Measurements from ENCODE around the gene MIS18A.

MIS18A gene

DNA sequence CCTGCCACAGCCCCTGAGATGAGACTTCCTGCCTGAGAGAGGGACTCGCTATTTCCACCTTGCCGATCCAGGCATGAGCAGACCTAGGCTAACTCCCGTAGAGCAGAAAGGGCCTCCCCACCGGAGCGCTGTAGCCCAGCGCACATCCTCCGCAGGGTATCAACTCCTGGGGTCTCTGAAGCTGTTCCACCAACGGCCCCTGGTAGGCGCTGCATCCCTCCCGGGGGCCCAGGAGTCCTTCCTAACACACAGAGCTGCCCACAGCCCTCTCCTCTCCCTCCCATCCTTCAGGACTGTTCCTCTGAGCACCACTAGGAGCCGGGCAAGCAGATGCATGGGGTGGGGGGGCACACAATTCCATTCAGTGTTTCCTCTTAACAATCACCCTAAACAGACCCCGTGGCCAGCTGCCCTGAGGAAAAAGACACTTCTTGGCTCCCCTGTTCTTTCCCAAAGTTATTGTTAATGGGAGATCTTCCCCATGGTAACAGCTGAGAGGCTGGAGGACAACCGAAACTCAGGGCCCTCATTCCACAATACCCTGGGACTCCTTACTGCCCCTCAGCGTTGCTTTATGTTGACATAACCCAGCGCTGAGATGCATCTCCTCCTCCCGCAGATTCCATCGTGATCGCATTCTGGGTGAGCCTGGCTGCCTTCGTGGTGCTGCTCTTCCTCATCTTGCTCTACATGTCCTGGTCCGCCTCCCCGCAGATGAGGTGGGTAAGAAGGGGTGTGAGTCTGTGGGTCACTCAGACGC lies 27.4 kb upstream of the MIS18A start:
- H3K4me1 ChIP-seq (ENCODE audit: control insufficient read depth, insufficient read depth, low read length), result no peaks in the 10 kb centered on the region
- no peak overlapping the region for H3K9ac ChIP-seq (ENCODE audit: low read length in 2 of 2)
- no peaks in the 10 kb centered on the region for H3K9me3 ChIP-seq (ENCODE audit: control insufficient read depth in 2 of 2, low read length in 2 of 2)
- H3K4me3 ChIP-seq (ENCODE audit: low read length in 2 of 2), result no peak overlapping the region
- no peak overlapping the region for H3K27ac ChIP-seq (ENCODE audit: low read length)
- H3K36me3 ChIP-seq (ENCODE audit: control insufficient read depth in 2 of 2, insufficient read depth in 2 of 2, low read length in 2 of 2), result no peaks in the 10 kb centered on the region
- no peaks in the 10 kb centered on the region for H3K27me3 ChIP-seq (ENCODE audit: control insufficient read depth in 1 of 2, insufficient read depth in 2 of 2, low read length in 2 of 2)

- no peaks in the 10 kb centered on the region for H3K9me3 ChIP-seq (ENCODE audit: control insufficient read depth in 2 of 2, low read length in 2 of 2)
- no peak overlapping the region for H3K9ac ChIP-seq (ENCODE audit: low read length in 2 of 2)
- H3K27me3 ChIP-seq (ENCODE audit: control insufficient read depth in 1 of 2, insufficient read depth in 2 of 2, low read length in 2 of 2), result no peaks in the 10 kb centered on the region
- no peaks in the 10 kb centered on the region for H3K4me1 ChIP-seq (ENCODE audit: control insufficient read depth, insufficient read depth, low read length)
- no peaks in the 10 kb centered on the region for H3K36me3 ChIP-seq (ENCODE audit: control insufficient read depth in 2 of 2, insufficient read depth in 2 of 2, low read length in 2 of 2)
- H3K4me3 ChIP-seq (ENCODE audit: low read length in 2 of 2), result no peak overlapping the region
- no peak overlapping the region for H3K27ac ChIP-seq (ENCODE audit: low read length)
Observed at GRCh38 chr21:32304998-32305397, 26.1 kb upstream of the MIS18A start.

DNA sequence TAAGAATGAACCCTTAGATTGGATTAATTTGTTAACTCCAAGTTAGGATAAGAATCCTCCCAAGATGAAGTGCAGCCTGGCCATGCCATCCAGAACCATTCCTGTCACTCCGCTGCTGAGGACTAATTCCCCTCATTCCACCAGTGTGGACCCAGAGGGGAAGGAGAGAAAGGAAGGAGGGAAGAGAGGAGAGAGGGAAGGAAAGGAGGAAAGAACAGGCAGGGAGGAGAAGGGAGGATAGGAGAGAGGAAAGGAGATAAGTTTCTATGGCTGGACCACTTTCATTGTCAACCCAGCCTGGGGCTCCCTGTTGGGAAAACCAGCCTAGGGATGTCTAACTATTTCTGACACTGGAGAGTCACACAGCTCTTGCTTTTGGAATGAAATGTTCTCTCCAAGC lies 24.5 kb upstream of the MIS18A start:
- Histone ChIP-seq H3K27ac (ENCODE audit: low read length) (no peak overlapping the region), H3K9me3 (ENCODE audit: control insufficient read depth in 2 of 2, low read length in 2 of 2) (no peaks in the 10 kb centered on the region), H3K27me3 (ENCODE audit: control insufficient read depth in 1 of 2, insufficient read depth in 2 of 2, low read length in 2 of 2) (no peaks in the 10 kb centered on the region), H3K4me1 (ENCODE audit: control insufficient read depth, insufficient read depth, low read length) (no peaks in the 10 kb centered on the region), H3K4me3 (ENCODE audit: low read length in 2 of 2) (no peak overlapping the region), H3K9ac (ENCODE audit: low read length in 2 of 2) (no peak overlapping the region), H3K36me3 (ENCODE audit: control insufficient read depth in 2 of 2, insufficient read depth in 2 of 2, low read length in 2 of 2) (no peaks in the 10 kb centered on the region)

DNA sequence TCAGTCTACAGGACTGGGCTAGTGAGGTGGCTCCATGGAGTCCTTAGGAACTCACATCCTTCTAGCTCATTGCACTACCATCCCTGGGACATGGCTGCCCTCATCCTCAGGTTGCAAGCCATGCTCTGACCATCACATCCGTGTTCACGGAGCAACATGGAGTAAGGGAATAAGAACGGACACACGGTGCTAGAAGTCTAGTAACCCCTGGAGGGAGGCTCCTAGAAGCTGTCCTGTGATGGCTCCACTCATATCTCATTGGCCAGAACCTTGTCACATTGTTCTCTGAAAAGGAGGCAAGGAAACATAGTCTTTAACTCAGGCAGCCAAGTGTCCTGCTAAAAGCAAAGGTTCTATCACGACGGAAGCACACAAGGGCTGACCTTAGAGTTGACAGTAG lies 23.7 kb upstream of the MIS18A start:
- no peak overlapping the region for H3K4me3 ChIP-seq (ENCODE audit: low read length in 2 of 2)
- H3K9ac ChIP-seq (ENCODE audit: low read length in 2 of 2), result no peak overlapping the region
- no peak overlapping the region for H3K27ac ChIP-seq (ENCODE audit: low read length)
- H3K4me1 ChIP-seq (ENCODE audit: control insufficient read depth, insufficient read depth, low read length), result no peaks in the 10 kb centered on the region
- H3K9me3 ChIP-seq (ENCODE audit: control insufficient read depth in 2 of 2, low read length in 2 of 2), result no peaks in the 10 kb centered on the region
- H3K27me3 ChIP-seq (ENCODE audit: control insufficient read depth in 1 of 2, insufficient read depth in 2 of 2, low read length in 2 of 2), result no peaks in the 10 kb centered on the region
- no peaks in the 10 kb centered on the region for H3K36me3 ChIP-seq (ENCODE audit: control insufficient read depth in 2 of 2, insufficient read depth in 2 of 2, low read length in 2 of 2)

DNA sequence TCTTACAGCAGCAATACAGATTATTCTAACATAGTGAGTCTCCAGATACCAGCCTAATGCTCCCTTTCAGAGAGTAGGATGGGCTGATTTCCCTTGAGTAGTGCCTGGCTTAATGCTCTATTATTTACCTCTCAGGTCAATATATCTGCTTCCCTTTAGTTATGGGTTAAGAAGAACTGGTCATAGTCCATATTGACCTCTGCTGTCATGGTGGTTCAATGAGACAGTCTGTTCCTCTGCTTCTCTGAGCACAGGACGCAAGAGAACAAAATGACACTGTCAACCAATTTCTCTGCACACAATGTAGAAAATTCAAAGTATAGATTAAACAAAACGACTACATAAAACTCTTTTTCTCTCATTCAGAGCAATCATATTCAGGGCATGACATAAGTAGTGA lies 22.7 kb upstream of the MIS18A start:
- Histone ChIP-seq H3K4me3 (ENCODE audit: low read length in 2 of 2) (no peak overlapping the region), H3K9me3 (ENCODE audit: control insufficient read depth in 2 of 2, low read length in 2 of 2) (no peaks in the 10 kb centered on the region), H3K27ac (ENCODE audit: low read length) (no peak overlapping the region), H3K36me3 (ENCODE audit: control insufficient read depth in 2 of 2, insufficient read depth in 2 of 2, low read length in 2 of 2) (no peaks in the 10 kb centered on the region), H3K4me1 (ENCODE audit: control insufficient read depth, insufficient read depth, low read length) (no peaks in the 10 kb centered on the region), H3K27me3 (ENCODE audit: control insufficient read depth in 1 of 2, insufficient read depth in 2 of 2, low read length in 2 of 2) (no peaks in the 10 kb centered on the region), H3K9ac (ENCODE audit: low read length in 2 of 2) (no peak overlapping the region)

DNA sequence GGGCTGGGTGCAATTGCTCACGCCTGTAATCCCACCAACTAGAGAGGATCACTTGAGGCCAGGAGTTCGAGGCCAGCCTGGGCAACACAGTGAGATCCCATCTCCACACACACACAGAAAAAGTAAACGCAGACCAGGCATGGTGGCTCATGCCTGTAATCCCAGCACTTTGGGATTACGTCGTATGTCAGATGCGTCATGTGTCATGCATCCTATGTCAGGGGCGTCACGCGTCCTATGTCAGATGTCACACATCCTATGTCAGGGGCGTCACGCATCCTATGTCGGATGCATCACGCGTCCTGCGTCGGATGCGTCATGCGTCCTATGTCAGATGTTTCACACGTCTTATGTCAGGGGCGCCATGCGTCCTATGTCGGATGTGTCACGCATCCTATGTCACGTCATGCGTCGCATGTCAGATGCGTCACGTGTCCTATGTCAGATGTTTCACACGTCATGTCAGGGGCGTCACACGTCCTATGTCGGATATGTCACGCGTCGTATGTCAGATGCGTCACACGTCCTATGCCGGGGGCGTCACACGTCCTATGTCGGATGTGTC lies 21.4 kb upstream of the MIS18A start:
- Histone ChIP-seq H3K9ac (ENCODE audit: low read length in 2 of 2) (no peak overlapping the region), H3K4me3 (ENCODE audit: low read length in 2 of 2) (no peak overlapping the region), H3K36me3 (ENCODE audit: control insufficient read depth in 2 of 2, insufficient read depth in 2 of 2, low read length in 2 of 2) (no peaks in the 10 kb centered on the region), H3K27me3 (ENCODE audit: control insufficient read depth in 1 of 2, insufficient read depth in 2 of 2, low read length in 2 of 2) (no peaks in the 10 kb centered on the region), H3K27ac (ENCODE audit: low read length) (no peak overlapping the region), H3K9me3 (ENCODE audit: control insufficient read depth in 2 of 2, low read length in 2 of 2) (no peaks in the 10 kb centered on the region), H3K4me1 (ENCODE audit: control insufficient read depth, insufficient read depth, low read length) (no peaks in the 10 kb centered on the region)

DNA sequence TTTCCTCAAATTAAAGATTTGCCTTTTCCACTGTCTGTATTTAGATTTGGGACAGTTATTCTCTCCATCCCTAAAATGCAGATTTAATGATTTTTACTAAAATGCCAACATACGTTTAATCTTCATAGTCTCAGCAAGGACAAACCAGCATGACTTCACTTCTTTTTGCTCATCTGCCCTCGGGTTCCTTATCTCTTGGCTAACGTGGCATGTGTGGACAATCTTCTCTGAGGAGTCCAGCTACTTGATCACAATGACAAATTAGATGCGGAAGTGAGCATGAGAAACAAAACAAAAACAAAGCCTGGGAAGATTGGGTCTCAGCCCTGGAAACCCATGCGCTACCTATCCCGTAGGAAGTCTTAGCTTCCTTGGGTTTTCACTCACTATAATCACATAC lies 20.8 kb upstream of the MIS18A start:
- Histone ChIP-seq H3K9me3 (ENCODE audit: control insufficient read depth in 2 of 2, low read length in 2 of 2) (no peaks in the 10 kb centered on the region), H3K27me3 (ENCODE audit: control insufficient read depth in 1 of 2, insufficient read depth in 2 of 2, low read length in 2 of 2) (no peaks in the 10 kb centered on the region), H3K27ac (ENCODE audit: low read length) (no peak overlapping the region), H3K36me3 (ENCODE audit: control insufficient read depth in 2 of 2, insufficient read depth in 2 of 2, low read length in 2 of 2) (no peaks in the 10 kb centered on the region), H3K4me3 (ENCODE audit: low read length in 2 of 2) (no peak overlapping the region), H3K4me1 (ENCODE audit: control insufficient read depth, insufficient read depth, low read length) (no peaks in the 10 kb centered on the region), H3K9ac (ENCODE audit: low read length in 2 of 2) (no peak overlapping the region)

GRCh38 chr21:32298658-32299081 lies 19.8 kb upstream of the MIS18A start, which contains the start of gene MRAP:
MRAP (plus strand) TSS chr21:32298855; CDS start chr21:32298972, 117 bp downstream.
- no peak within 1 kb of the TSS for H3K9ac ChIP-seq (ENCODE audit: low read length in 2 of 2)
- no peak within 1 kb of the TSS for H3K27ac ChIP-seq (ENCODE audit: low read length)
- no peaks in the 10 kb centered on the region for H3K27me3 ChIP-seq (ENCODE audit: control insufficient read depth in 1 of 2, insufficient read depth in 2 of 2, low read length in 2 of 2)
- H3K36me3 ChIP-seq (ENCODE audit: control insufficient read depth in 2 of 2, insufficient read depth in 2 of 2, low read length in 2 of 2), result no peaks in the 10 kb centered on the region
- H3K9me3 ChIP-seq (ENCODE audit: control insufficient read depth in 2 of 2, low read length in 2 of 2), result no peaks in the 10 kb centered on the region
- no peaks in the 10 kb centered on the region for H3K4me1 ChIP-seq (ENCODE audit: control insufficient read depth, insufficient read depth, low read length)
- H3K4me3 ChIP-seq (ENCODE audit: low read length in 2 of 2), result no peak within 1 kb of the TSS

- no peak overlapping the region for H3K4me3 ChIP-seq (ENCODE audit: low read length in 2 of 2)
- no peaks in the 10 kb centered on the region for H3K4me1 ChIP-seq (ENCODE audit: control insufficient read depth, insufficient read depth, low read length)
- H3K27ac ChIP-seq (ENCODE audit: low read length), result no peak overlapping the region
- no peaks in the 10 kb centered on the region for H3K36me3 ChIP-seq (ENCODE audit: control insufficient read depth in 2 of 2, insufficient read depth in 2 of 2, low read length in 2 of 2)
- H3K9me3 ChIP-seq (ENCODE audit: control insufficient read depth in 2 of 2, low read length in 2 of 2), result no peaks in the 10 kb centered on the region
- no peaks in the 10 kb centered on the region for H3K27me3 ChIP-seq (ENCODE audit: control insufficient read depth in 1 of 2, insufficient read depth in 2 of 2, low read length in 2 of 2)
- no peak overlapping the region for H3K9ac ChIP-seq (ENCODE audit: low read length in 2 of 2)
Observed at GRCh38 chr21:32298148-32298559, 19.3 kb upstream of the MIS18A start.

- Histone ChIP-seq H3K36me3 (ENCODE audit: control insufficient read depth in 2 of 2, insufficient read depth in 2 of 2, low read length in 2 of 2) (no peaks in the 10 kb centered on the region), H3K27me3 (ENCODE audit: control insufficient read depth in 1 of 2, insufficient read depth in 2 of 2, low read length in 2 of 2) (no peaks in the 10 kb centered on the region), H3K4me3 (ENCODE audit: low read length in 2 of 2) (no peak overlapping the region), H3K4me1 (ENCODE audit: control insufficient read depth, insufficient read depth, low read length) (no peaks in the 10 kb centered on the region), H3K9ac (ENCODE audit: low read length in 2 of 2) (no peak overlapping the region), H3K27ac (ENCODE audit: low read length) (no peak overlapping the region), H3K9me3 (ENCODE audit: control insufficient read depth in 2 of 2, low read length in 2 of 2) (no peaks in the 10 kb centered on the region)
Observed at GRCh38 chr21:32297449-32297848, 18.6 kb upstream of the MIS18A start.

- no peaks in the 10 kb centered on the region for H3K9me3 ChIP-seq (ENCODE audit: control insufficient read depth in 2 of 2, low read length in 2 of 2)
- no peak overlapping the region for H3K9ac ChIP-seq (ENCODE audit: low read length in 2 of 2)
- no peaks in the 10 kb centered on the region for H3K36me3 ChIP-seq (ENCODE audit: control insufficient read depth in 2 of 2, insufficient read depth in 2 of 2, low read length in 2 of 2)
- no peaks in the 10 kb centered on the region for H3K27me3 ChIP-seq (ENCODE audit: control insufficient read depth in 1 of 2, insufficient read depth in 2 of 2, low read length in 2 of 2)
- no peak overlapping the region for H3K27ac ChIP-seq (ENCODE audit: low read length)
- H3K4me3 ChIP-seq (ENCODE audit: low read length in 2 of 2), result no peak overlapping the region
- H3K4me1 ChIP-seq (ENCODE audit: control insufficient read depth, insufficient read depth, low read length), result no peaks in the 10 kb centered on the region
Observed at GRCh38 chr21:32285476-32285875, 6.6 kb upstream of the MIS18A start.

All from stomach smooth muscle (tissue), 2 donors.